NCI-H510A (cell line): Measurements from ENCODE around the gene ATP2C2.
"Not testable (repeated sequence)": the region's sequence is repeated elsewhere in the genome, so short reads cannot be mapped to it uniquely, and the experiment has no call there.

Experiments
- DNase-seq: peaks from one replicate; lab custom pipeline; 2025; lab: John Stamatoyannopoulos, UW

The ATP2C2 gene

GRCh38 chr16:84396082-84396481, 27.7 kb downstream of the ATP2C2 start:
- not testable (repeated sequence) for DNase-seq

DNA sequence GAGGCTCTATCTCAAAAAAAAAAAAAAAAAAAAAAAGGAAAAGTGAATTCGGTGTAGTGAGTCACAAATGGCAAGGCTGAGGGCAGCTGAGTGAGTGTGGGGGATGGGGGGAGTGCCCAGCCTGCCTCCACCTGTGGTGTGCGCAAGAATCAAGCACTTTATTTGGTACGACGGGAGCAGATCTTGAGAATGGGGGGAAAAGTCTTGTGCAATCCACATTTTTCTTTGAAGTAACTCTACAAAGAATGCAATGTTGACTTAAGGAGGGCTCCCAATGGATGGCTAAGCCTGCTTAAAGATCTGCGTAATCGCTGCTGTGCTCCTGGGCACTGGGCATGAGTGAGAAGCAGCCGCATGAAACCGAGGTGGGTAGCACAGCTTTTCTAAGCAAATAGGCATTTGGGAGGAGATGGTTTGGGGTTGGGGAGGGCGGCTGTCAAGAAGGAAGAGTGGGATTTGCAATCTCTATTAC, 28.2 kb downstream of the ATP2C2 start:
- no peak for DNase-seq

- no peak for DNase-seq
Measured at GRCh38 chr16:84397090-84397489, 28.8 kb downstream of the ATP2C2 start.

DNA sequence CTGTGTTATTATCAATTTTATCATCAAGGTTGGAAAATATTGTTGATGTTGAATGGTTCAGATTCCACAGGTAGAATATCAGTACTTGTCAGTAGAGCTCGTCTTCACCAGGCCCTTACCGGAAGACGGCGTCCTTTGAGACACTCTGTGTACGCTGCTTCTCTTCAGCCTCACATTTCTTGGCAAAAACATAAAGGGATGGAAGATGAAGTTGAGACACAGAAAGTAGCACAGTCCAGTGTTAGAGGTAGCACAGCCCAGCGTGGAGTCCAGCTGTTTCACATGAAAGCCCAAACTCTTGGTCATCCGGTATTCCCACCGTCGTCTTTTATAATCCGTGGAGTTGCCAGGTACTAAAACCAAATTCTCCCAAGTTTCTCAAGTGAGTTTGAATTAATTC, 30.4 kb downstream of the ATP2C2 start:
- DNase-seq, result no peak

- not testable (repeated sequence) for DNase-seq
Measured at GRCh38 chr16:84399912-84400311, 31.6 kb downstream of the ATP2C2 start.

DNA sequence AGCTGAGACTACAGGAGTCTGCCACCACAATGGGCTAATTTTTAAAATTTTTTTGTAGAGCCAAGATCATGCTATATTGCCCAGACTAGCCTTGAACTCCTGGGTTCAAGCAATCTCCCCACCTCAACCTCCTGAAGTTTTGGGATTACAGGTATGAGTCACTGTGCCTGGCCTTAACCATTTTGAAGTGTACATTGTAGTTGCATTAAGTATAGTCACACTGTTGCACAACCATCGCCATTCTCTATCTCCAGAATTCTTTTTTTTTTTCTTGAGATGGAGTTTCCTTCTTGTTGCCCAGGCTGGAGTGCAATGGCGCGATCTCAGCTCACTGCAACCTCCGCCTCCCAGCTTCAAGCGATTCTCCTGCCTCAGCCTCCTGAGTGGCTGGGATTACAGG, 35.1 kb downstream of the ATP2C2 start:
- not testable (repeated sequence) for DNase-seq

DNA sequence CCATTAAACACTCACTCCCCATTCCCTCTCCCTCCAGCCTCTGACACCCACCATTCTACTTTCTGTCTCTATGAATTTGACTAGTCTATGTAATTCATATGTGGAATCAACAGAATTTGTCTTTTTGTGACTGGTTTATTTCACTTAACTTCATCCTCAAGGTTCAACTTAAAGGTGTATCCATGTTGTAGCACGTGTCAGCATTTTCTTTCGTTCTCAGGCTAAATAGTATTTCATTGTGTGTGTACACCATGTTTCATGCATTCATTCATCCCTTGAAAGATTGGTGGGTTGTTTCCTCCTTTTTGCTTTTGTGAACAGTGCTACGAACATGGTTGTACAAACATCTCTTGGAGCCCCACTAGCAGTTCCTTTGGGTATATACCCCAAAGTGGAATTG, 36.0 kb downstream of the ATP2C2 start:
- DNase-seq, result no peak

DNA sequence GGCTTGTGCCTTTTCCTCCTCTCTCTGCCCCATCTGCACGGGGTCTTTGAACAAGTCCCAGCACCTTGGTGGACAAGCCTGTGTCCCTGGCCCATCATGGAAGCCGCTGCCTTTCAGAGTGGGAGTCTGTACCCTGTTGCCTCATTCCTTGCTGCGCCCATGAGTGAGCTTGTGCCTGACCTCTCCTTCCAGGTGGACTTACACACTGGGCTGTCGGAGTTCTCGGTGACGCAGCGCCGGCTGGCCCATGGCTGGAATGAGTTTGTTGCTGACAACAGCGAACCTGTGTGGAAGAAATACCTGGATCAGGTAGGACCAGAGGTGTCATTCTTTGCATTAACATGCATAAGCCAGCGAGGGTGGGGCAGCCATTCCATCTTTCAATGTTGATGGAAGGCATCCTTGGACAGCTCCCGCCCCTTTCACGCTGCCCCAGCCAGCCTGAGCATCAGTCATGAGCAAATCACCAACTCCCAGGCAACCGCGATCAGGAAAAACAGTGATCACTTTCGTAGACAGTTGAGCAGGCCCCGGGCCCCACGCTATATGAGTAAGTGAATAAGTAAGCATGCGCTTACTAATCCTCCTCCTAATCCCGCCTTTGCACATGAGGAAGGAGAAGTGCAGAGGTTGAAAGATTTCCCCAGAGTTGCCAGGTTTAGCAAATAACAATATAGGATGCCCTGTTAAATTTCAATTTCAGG, 36.8 kb downstream of the ATP2C2 start:
- no peak for DNase-seq

- DNase-seq, result no peak
Measured at GRCh38 chr16:84406006-84406963, 37.9 kb downstream of the ATP2C2 start.

DNA sequence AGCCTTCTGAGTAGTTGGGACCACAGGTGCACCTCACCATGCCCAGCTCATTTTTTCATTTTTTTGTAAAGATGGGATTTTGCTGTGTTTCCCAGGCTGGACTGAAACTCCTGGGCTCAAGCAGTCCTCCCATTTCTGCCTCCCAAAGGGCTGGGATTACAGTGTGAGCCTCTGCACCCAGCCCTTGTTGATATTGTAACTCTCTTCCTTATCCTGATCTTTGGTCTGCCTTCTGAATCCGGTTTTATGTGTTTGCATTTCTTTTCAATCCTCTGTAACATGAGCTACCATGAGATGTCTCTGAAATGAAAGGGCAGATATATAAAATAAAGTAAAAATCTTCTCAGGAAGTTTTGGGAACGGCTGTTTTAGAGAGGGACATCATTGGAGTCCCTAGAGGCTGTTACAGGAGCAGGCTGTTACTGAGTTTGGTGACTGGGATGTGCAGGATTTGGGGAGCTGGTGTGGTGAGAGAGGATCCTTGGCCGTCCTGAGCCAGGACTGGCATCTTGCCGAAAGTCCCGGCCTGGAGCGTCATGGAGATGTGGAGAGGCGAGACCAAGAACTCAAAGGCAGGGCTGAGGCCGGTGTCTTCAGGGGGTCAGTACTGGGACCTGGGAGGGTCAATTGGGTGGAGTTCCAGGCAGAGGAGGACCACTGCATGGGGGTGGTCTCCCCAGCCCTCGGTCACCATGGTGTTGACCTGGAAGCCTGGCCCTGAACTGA, 39.4 kb downstream of the ATP2C2 start:
- no peak for DNase-seq

GRCh38 chr16:84408314-84408690, 40.0 kb downstream of the ATP2C2 start:
- no peak for DNase-seq

- DNase-seq, result no peak
Measured at GRCh38 chr16:84408856-84409255, 40.5 kb downstream of the ATP2C2 start.

DNA sequence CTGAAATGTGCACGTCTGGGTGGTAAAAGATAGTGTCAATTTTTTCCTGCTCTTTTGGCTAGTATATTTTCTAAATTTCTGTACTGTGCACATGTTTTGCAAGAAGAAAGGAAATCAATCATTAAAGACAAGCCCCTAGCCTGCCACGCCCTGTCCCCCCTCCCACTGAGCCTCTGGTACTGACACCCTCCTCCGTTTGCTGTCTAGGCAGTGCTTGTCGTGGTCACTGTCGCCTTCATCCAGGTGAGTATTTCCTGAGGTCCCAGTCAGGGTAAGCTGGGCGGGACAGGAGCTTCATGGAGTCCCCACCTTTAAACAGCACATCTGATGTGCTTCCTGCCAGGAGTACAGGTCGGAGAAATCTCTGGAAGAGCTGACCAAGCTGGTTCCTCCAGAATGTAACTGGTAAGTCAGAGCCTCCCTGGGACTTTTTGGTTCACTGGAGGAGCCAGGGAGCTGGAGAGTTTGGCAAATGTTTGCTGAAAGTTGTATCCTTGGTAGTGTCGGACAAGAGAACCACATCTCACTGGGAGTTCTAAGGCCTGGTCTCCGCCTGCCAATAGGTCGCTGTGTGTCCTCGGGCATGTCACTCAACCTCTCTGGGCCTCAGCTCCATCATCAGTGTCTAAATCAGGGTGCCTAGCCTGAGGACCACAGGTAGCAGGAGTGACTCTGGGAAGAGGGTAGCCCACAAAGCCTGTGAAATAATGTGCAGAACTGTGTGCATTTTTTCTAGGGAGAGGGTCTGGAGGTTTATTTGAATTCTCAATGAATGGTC, 42.2 kb downstream of the ATP2C2 start:
- DNase-seq, result no peak

GRCh38 chr16:84411768-84412167, 43.4 kb downstream of the ATP2C2 start:
- DNase-seq, result no peak

- no peak for DNase-seq
Measured at GRCh38 chr16:84412262-84412661, 43.9 kb downstream of the ATP2C2 start.

GRCh38 chr16:84413244-84414004, 45.1 kb downstream of the ATP2C2 start:
- DNase-seq, result no peak

DNA sequence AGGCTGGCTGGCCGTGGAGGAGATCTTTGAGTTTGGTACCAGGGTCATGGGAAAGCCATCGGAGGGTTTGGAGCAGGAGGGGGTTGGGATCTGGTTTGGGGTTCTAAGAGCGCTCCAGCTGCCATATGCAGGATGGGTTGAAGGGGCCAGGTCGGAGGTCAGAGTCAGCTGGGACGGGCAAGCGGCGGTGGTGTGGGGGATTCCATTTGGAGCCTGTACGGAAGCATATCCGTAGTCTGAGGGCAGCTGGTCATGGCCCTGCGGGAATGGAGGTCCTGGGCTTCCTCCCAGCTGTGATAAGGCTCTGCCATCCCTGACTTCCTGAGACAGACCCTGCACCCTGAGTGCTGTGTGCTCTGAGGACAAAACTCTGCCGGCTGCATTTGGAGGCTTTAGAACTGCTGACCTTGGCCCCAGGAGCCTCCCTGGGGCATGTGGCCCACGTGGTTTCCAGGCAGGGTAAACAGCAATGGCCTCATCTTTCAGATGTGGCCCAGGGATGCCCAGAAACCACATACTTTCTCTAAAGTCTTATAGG, 46.5 kb downstream of the ATP2C2 start:
- no peak for DNase-seq

- no peak for DNase-seq
Measured at GRCh38 chr16:84416407-84417321, 48.3 kb downstream of the ATP2C2 start.

DNA sequence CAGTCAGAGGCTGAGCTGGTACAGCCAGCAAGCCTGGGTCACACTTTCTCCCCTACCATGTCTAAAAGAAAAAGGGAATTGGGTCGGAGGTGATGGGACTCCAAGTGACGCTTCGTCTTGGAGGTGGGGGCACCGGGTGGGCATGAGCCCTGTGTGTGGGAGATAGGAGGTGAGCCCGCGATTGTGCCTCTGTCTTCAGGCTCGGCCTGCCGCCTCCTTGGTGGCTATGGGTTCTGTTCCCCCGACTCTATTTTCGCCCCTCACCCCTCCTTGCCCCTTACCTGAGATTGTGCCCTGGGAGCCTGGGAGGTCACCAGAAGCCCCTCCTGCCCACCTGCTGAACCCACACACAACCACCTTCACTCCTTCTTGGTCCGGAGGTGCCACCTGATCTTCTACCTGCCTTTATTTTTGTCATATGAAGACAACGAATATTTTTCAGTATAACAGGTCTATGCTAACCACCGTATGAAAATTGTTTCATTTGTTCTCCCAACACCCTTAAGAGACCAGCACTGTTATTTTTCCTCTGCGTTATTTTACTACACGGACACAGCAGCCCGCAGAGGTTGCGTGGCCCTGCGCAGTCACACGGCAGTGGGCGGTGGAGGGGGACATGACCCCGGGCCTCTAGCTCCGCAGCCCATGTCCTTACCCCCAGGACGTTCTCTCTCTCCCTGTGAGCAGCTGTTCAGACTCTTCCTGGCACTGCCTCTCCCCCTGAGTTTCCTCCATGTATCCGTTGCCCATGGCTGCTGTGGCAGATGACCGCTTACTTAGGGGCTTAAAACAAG, 49.9 kb downstream of the ATP2C2 start:
- DNase-seq, result no peak
